NCI-H2029 (cell line): ENCODE measurements around the gene CARD11.
"Not testable (repeated sequence)": the region's sequence is repeated elsewhere in the genome, so short reads cannot be mapped to it uniquely, and the experiment has no call there.

Experiments
- DNase-seq: peaks from one replicate; lab custom pipeline; 2025; lab: John Stamatoyannopoulos, UW

CARD11 gene

GRCh38 chr7:2924866-2925840 is 118.5 kb downstream of the CARD11 start:
- no peak for DNase-seq

- no peak for DNase-seq
These were observed 119.6 kb downstream of the CARD11 start for GRCh38 chr7:2923886-2924574.

GRCh38 chr7:2923291-2923781 is 120.3 kb downstream of the CARD11 start:
- DNase-seq = no peak

- DNase-seq = no peak
These were observed 120.8 kb downstream of the CARD11 start for GRCh38 chr7:2922866-2923265.

- no peak for DNase-seq
These were observed 121.3 kb downstream of the CARD11 start for GRCh38 chr7:2922348-2922691.

GRCh38 chr7:2921653-2922347 is 121.9 kb downstream of the CARD11 start:
- no peak for DNase-seq

GRCh38 chr7:2920956-2921652 is 122.6 kb downstream of the CARD11 start:
- no peak for DNase-seq

- DNase-seq = not testable (repeated sequence)
These were observed 123.2 kb downstream of the CARD11 start for GRCh38 chr7:2920480-2920879.

- no peak for DNase-seq
These were observed 123.6 kb downstream of the CARD11 start for GRCh38 chr7:2920041-2920440.

- no peak for DNase-seq
These were observed 124.4 kb downstream of the CARD11 start for GRCh38 chr7:2919256-2919655.

- no peak for DNase-seq
These were observed 125.3 kb downstream of the CARD11 start for GRCh38 chr7:2918406-2918805.

GRCh38 chr7:2915023-2915422 is 128.6 kb downstream of the CARD11 start:
- DNase-seq = no peak

GRCh38 chr7:2913760-2914387 is 129.8 kb downstream of the CARD11 start:
- no peak for DNase-seq

GRCh38 chr7:2912684-2913439 is 130.8 kb downstream of the CARD11 start:
- no peak for DNase-seq

GRCh38 chr7:2911466-2911865 is 132.2 kb downstream of the CARD11 start:
- DNase-seq = no peak

- no peak for DNase-seq
These were observed 134.1 kb downstream of the CARD11 start for GRCh38 chr7:2909471-2910039.

GRCh38 chr7:2909043-2909442 is 134.6 kb downstream of the CARD11 start:
- no peak for DNase-seq

- no peak for DNase-seq
These were observed 135.5 kb downstream of the CARD11 start for GRCh38 chr7:2908103-2908683.

GRCh38 chr7:2906197-2906931 is 137.3 kb downstream of the CARD11 start:
- no peak for DNase-seq
